Gastrocnemius medialis (tissue), 4 donors: ENCODE data around the gene ZNRD2.

Source experiments
- POLR2A ChIP-seq, 2 donors: fragments of 450-650 bp; IDR thresholded peaks; one replicate each; pipeline ENCODE4 v1.6.1; 2017; ENCODE audit warnings: antibody characterized with exemption in 2 of 2, mild to moderate bottlenecking in 2 of 2, moderate library complexity in 2 of 2
- TF ChIP-seq, protein P1 (sequence below), 5 experiments: fragments of 450-650 bp in 3 of 5; fragments of 200-600 bp in 2 of 5; sonication (generic) in 2 of 5; IDR thresholded peaks in 4 of 5; conservative IDR thresholded peaks in 1 of 5; 1 replicate in 4 of 5; 2 replicates in 1 of 5; pipeline ENCODE4 v1.5.1; 2016 to 2019; ENCODE audit warnings: antibody characterized with exemption in 5 of 5, mild to moderate bottlenecking in 3 of 5, moderate library complexity in 3 of 5

DNA sequence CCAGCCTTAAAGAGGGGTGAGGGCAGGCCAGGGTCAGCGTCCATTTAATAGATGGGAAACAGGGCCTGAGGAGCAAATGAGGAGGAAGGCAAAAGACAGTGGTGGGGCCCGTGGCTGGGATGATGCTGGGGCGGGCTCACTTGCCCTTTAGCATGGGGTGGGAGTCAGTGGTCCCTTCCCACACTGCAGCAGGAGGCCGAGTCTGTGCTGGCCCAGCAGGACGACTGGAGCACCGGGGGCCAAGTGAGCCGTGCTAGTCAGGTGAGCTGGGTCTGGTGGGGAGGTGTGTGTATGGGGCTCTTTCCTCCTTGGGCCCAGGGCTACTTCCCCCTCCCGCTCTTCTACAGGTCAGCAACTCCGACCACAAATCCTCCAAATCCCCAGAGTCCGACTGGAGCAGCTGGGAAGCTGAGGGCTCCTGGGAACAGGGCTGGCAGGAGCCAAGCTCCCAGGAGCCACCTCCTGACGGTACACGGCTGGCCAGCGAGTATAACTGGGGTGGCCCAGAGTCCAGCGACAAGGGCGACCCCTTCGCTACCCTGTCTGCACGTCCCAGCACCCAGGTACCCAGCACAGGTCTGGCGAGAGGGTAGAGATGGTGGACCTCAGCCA, 32.6 kb upstream of the ZNRD2 start:
- TF ChIP-seq, protein P1, sequence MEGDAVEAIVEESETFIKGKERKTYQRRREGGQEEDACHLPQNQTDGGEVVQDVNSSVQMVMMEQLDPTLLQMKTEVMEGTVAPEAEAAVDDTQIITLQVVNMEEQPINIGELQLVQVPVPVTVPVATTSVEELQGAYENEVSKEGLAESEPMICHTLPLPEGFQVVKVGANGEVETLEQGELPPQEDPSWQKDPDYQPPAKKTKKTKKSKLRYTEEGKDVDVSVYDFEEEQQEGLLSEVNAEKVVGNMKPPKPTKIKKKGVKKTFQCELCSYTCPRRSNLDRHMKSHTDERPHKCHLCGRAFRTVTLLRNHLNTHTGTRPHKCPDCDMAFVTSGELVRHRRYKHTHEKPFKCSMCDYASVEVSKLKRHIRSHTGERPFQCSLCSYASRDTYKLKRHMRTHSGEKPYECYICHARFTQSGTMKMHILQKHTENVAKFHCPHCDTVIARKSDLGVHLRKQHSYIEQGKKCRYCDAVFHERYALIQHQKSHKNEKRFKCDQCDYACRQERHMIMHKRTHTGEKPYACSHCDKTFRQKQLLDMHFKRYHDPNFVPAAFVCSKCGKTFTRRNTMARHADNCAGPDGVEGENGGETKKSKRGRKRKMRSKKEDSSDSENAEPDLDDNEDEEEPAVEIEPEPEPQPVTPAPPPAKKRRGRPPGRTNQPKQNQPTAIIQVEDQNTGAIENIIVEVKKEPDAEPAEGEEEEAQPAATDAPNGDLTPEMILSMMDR (IDR thresholded peaks at IDR 0.05 in 4 of 5, conservative IDR thresholded peaks at IDR 0.05 in 1 of 5), result no peak
- TF ChIP-seq POLR2A (IDR thresholded peaks at IDR 0.05), result no peak
